T-cell (primary cell): ENCODE data around the gene ZGLP1. TPM values are rescaled to one million over a fixed set of nuclear protein-coding genes. Genes with fewer than 3 reads are reported as not detected.

ENCODE experiments used
- ATAC-seq, 4 experiments: fragments of 200-7000 bp in 3 of 4; fragments of 150-1000 bp in 1 of 4; cut with Tn5 transposase; replicated peaks in 1 of 4; 1 replicate in 3 of 4; 2 replicates in 1 of 4; pipeline ENCODE4 v1.10.0; 2021; ENCODE audit warnings: moderate library complexity in 3 of 4, mild to moderate bottlenecking in 2 of 4, moderate number of reproducible peaks in 1 of 4
- CTCF ChIA-PET, 2 donors: fragments of 300-600 bp; sonication (Branson Sonifier 250); formaldehyde crosslinking; loops; one replicate each; lab custom pipeline; 2022; ENCODE audit warnings: antibody characterized with exemption in 2 of 2; lab: Charles Lee
- POLR2A ChIA-PET, 2 donors: fragments of 300-600 bp; sonication (Branson Sonifier 250); formaldehyde crosslinking; loops; one replicate each; lab custom pipeline; 2022; ENCODE audit warnings: antibody characterized with exemption in 2 of 2; lab: Charles Lee
- DNase-seq, 35 experiments: peaks; one replicate each; pipeline versions ENCODE4 v3.0.0 to v3.0.0-alpha.2; 2013 to 2023
- H3K27ac ChIP-seq: one replicate; pipeline ENCODE4 v1.5.1; 2013; ENCODE audit warnings: low read length
- H3K27me3 ChIP-seq, 2 experiments: replicated peaks in 1 of 2; 1 replicate in 1 of 2; 2 replicates in 1 of 2; pipeline versions ENCODE4 v1.6.1 to v1.7.0; 2013; ENCODE audit warnings: low read length in 1 of 2, mixed read lengths in 1 of 2; ENCODE audit not compliant: control insufficient read depth in 2 of 2, insufficient read depth in 2 of 2; ENCODE audit errors: extremely low read depth in 1 of 2
- H3K36me3 ChIP-seq, 2 donors: 1 replicate in 1 of 2; 2 replicates in 1 of 2; pipeline versions ENCODE4 v1.6.1 to v1.7.0; 2013; ENCODE audit warnings: low read length in 1 of 2; ENCODE audit not compliant: control insufficient read depth in 2 of 2, insufficient read depth in 1 of 2; ENCODE audit errors: extremely low read depth in 1 of 2
- H3K4me1 ChIP-seq, 2 experiments: 1 replicate in 1 of 2; 2 replicates in 1 of 2; pipeline versions ENCODE4 v1.6.1 to v1.7.0; 2013; ENCODE audit warnings: low read length in 2 of 2, mixed read lengths in 1 of 2; ENCODE audit not compliant: insufficient read depth in 2 of 2, control insufficient read depth in 1 of 2; ENCODE audit errors: extremely low read depth in 1 of 2
- H3K4me3 ChIP-seq, 2 donors: 1 replicate in 1 of 2; 2 replicates in 1 of 2; pipeline versions ENCODE4 v1.5.1 to v1.7.0; 2013; ENCODE audit warnings: mild to moderate bottlenecking in 2 of 2, low read length in 1 of 2, moderate library complexity in 1 of 2; ENCODE audit not compliant: control insufficient read depth in 1 of 2; ENCODE audit errors: extremely low read depth in 1 of 2
- H3K9me3 ChIP-seq: 2 replicates; pipeline ENCODE4 v1.7.0; 2013
- H3K27ac Mint-ChIP-seq, 2 donors: one replicate each; pipeline ENCODE4 v1.8.0; 2020 to 2021; ENCODE audit warnings: mild to moderate bottlenecking in 2 of 2, mixed read lengths in 2 of 2
- H3K27me3 Mint-ChIP-seq, 2 donors: one replicate each; pipeline ENCODE4 v1.8.0; 2021 to 2022; ENCODE audit warnings: mixed read lengths in 2 of 2
- H3K36me3 Mint-ChIP-seq: one replicate; pipeline ENCODE4 v1.8.0; 2021; ENCODE audit warnings: mixed read lengths
- H3K4me1 Mint-ChIP-seq, 3 donors: one replicate each; pipeline ENCODE4 v1.8.0; 2020 to 2022; ENCODE audit warnings: mixed read lengths in 3 of 3, mild to moderate bottlenecking in 1 of 3
- H3K4me3 Mint-ChIP-seq, 3 donors: one replicate each; pipeline ENCODE4 v1.8.0; 2020 to 2022; ENCODE audit warnings: mild to moderate bottlenecking in 3 of 3, mixed read lengths in 3 of 3, moderate library complexity in 3 of 3
- H3K9me3 Mint-ChIP-seq, 3 donors: one replicate each; pipeline ENCODE4 v1.8.0; 2020 to 2022; ENCODE audit warnings: mixed read lengths in 3 of 3
- WGBS: methylation state at CpG from one replicate; pipeline ENCODE4 v1.1.5; 2013; ENCODE audit warnings: missing lambda C conversion rate; ENCODE audit not compliant: insufficient coverage; 5-methylcytosine and 5-hydroxymethylcytosine counted together
- total RNA-seq, 35 experiments: library from RNA in 6 of 35; stranded (reverse) in 6 of 35; fragments of 120-200 nt in 1 of 35; gene quantifications; one replicate each; pipeline versions ENCODE4 v1.2.1 to v1.2.4 and lab custom pipeline; 2013 to 2026

ZGLP1 gene
- total RNA-seq, 5 donors from 2014 or later (not counting 1 experiment from before 2014, with no cell fraction given): 3.9 to 11.8 (median 8.1) TPM

- peaks cover 5 to 16% of the 10 kb centered on the region in 2 experiments for H3K4me1 ChIP-seq
- POLR2A ChIA-PET: no interaction called here
- 3% methylated on average over 52 of the region's 55 CpGs for WGBS
- H3K27ac ChIP-seq: peak within 1 kb of the TSS; percentile 53
- H3K9me3 ChIP-seq: no peaks in the 10 kb centered on the region
- ATAC-seq: peak; percentile 89 to 93 (median 90)
- H3K36me3 ChIP-seq: peaks cover 11 to 28% of the 10 kb centered on the region in 2 donors
- peaks cover 14 to 22% (median 17%) of the 10 kb centered on the region in 3 donors for H3K4me1 Mint-ChIP-seq
- CTCF ChIA-PET: no interaction called here
- H3K4me3 Mint-ChIP-seq: peak within 1 kb of the TSS; percentile 84 to 91 (median 88)
- no peaks in the 10 kb centered on the region for H3K9me3 Mint-ChIP-seq
- H3K27me3 Mint-ChIP-seq: no peaks in the 10 kb centered on the region
- peaks cover 11% of the 10 kb centered on the region for H3K36me3 Mint-ChIP-seq
- peak within 1 kb of the TSS; percentile 78 to 81 for H3K4me3 ChIP-seq
- no peaks in the 10 kb centered on the region for H3K27me3 ChIP-seq
- peak; percentile 78 to 94 (median 88) for DNase-seq
- H3K27ac Mint-ChIP-seq: peak within 1 kb of the TSS; percentile 78 to 83
Measured at GRCh38 chr19:10315335-10316214, 6.0 kb upstream of the ZGLP1 start, which contains the start of gene FDX2. Gene FDX2 (minus strand): TSS chr19:10316015. CDS start chr19:10315996, 19 bp downstream.

- Histone ChIP-seq H3K9me3 (no peaks in the 10 kb centered on the region), H3K4me1 (no peaks in the 10 kb centered on the region), H3K27me3 (peaks cover 0 to 5% of the 10 kb centered on the region in 2 experiments), H3K4me3 (no peak overlapping the region), H3K27ac (no peak overlapping the region), H3K36me3 (peaks cover 0 to 5% of the 10 kb centered on the region in 2 donors)
- Mint-ChIP-seq H3K4me1 (no peaks in the 10 kb centered on the region), H3K4me3 (no peak overlapping the region), H3K27ac (no peak overlapping the region), H3K36me3 (no peaks in the 10 kb centered on the region), H3K27me3 (no peaks in the 10 kb centered on the region), H3K9me3 (no peaks in the 10 kb centered on the region)
- ChIA-PET POLR2A (no interaction called here), CTCF (no interaction called here)
- ATAC-seq (no peak), DNase-seq (no peak)
- 80% methylated on average over 1 of the region's 5 CpGs for WGBS
Measured at GRCh38 chr19:10306327-10306726, 3.3 kb downstream of the ZGLP1 start.

GRCh38 chr19:10305139-10305806 is 4.3 kb downstream of the ZGLP1 start:
- no peaks in the 10 kb centered on the region for H3K4me1 Mint-ChIP-seq
- ATAC-seq (no peak), DNase-seq (peak in 1 of 35 experiments; percentile 17)
- Histone ChIP-seq H3K27me3 (peaks cover 0 to 5% of the 10 kb centered on the region in 2 experiments), H3K36me3 (peaks cover 0 to 3% of the 10 kb centered on the region in 2 donors), H3K4me1 (no peaks in the 10 kb centered on the region), H3K27ac (no peak overlapping the region), H3K4me3 (no peak overlapping the region), H3K9me3 (no peaks in the 10 kb centered on the region)
- ChIA-PET CTCF (no interaction called here), POLR2A (no interaction called here)
- H3K9me3 Mint-ChIP-seq: no peaks in the 10 kb centered on the region
- H3K4me3 Mint-ChIP-seq: no peak overlapping the region
- no peaks in the 10 kb centered on the region for H3K27me3 Mint-ChIP-seq
- no peaks in the 10 kb centered on the region for H3K36me3 Mint-ChIP-seq
- H3K27ac Mint-ChIP-seq: no peak overlapping the region
- WGBS: 69% methylated on average over 9 of the region's 17 CpGs

GRCh38 chr19:10299545-10300458 is 9.8 kb downstream of the ZGLP1 start:
- Histone ChIP-seq H3K27ac (no peak overlapping the region), H3K36me3 (no peaks in the 10 kb centered on the region), H3K9me3 (no peaks in the 10 kb centered on the region), H3K4me3 (no peak overlapping the region), H3K4me1 (peaks cover 6 to 14% of the 10 kb centered on the region in 2 experiments), H3K27me3 (peaks cover 3 to 22% of the 10 kb centered on the region in 2 experiments)
- H3K27ac Mint-ChIP-seq: no peak overlapping the region
- no peaks in the 10 kb centered on the region for H3K9me3 Mint-ChIP-seq
- no peak overlapping the region for H3K4me3 Mint-ChIP-seq
- ATAC-seq: no peak
- H3K27me3 Mint-ChIP-seq: peaks cover 10 to 11% of the 10 kb centered on the region in 2 donors
- no peak for DNase-seq
- CTCF ChIA-PET: no interaction called here
- WGBS: 47% methylated on average over 10 of the region's 14 CpGs
- no peaks in the 10 kb centered on the region for H3K36me3 Mint-ChIP-seq
- POLR2A ChIA-PET: no interaction called here
- H3K4me1 Mint-ChIP-seq: peaks cover 7 to 12% (median 8%) of the 10 kb centered on the region in 3 donors

- Mint-ChIP-seq H3K4me1 (peaks cover 28 to 39% (median 36%) of the 10 kb centered on the region in 3 donors), H3K36me3 (no peaks in the 10 kb centered on the region), H3K9me3 (no peaks in the 10 kb centered on the region), H3K4me3 (peak overlapping the region; percentile 76 to 88 (median 79)), H3K27ac (peak overlapping the region; percentile 52 to 55), H3K27me3 (peaks cover 26 to 47% of the 10 kb centered on the region in 2 donors)
- peaks cover 9 to 56% of the 10 kb centered on the region in 2 experiments for H3K27me3 ChIP-seq
- no peak overlapping the region for H3K27ac ChIP-seq
- no peaks in the 10 kb centered on the region for H3K9me3 ChIP-seq
- DNase-seq (no peak), ATAC-seq (no peak)
- H3K4me3 ChIP-seq: peak overlapping the region; percentile 48 to 61
- H3K4me1 ChIP-seq: peaks cover 16 to 52% of the 10 kb centered on the region in 2 experiments
- ChIA-PET CTCF (interaction anchor here in 1 of 2 donors (0.6 kb wide), 1 partner anchor 62 kb away, joined by 9 read pairs; no protein-coding TSS in a partner anchor), POLR2A (no interaction called here)
- no peaks in the 10 kb centered on the region for H3K36me3 ChIP-seq
- 17% methylated on average over 37 of the region's 58 CpGs for WGBS
Measured at GRCh38 chr19:10295847-10296591, 13.6 kb downstream of the ZGLP1 start.
